Psoas muscle (tissue), 8 donors: Measurements from ENCODE around the gene GPATCH8. TPM values are rescaled to one million over a fixed set of nuclear protein-coding genes. Genes with fewer than 3 reads are reported as not detected.
"Not testable (repeated sequence)": the region's sequence is repeated elsewhere in the genome, so short reads cannot be mapped to it uniquely, and the experiment has no call there.

Source experiments
- ATAC-seq, 4 donors: fragments of 200-7000 bp; cut with Tn5 transposase; one replicate each; pipeline ENCODE4 v1.9.1; 2020; ENCODE audit warnings: moderate library complexity in 3 of 4, mild to moderate bottlenecking in 2 of 4
- DNase-seq, 2 donors: peaks; one replicate each; pipeline ENCODE4 v3.0.0-alpha.2; 2020
- H3K27ac ChIP-seq: fragments of 200-600 bp; one replicate; pipeline ENCODE4 v1.8.0; 2022
- H3K27me3 ChIP-seq, 3 donors: fragments of 200-600 bp in 1 of 3; one replicate each; pipeline versions ENCODE4 v1.6.1 to v1.8.0; 2013 to 2022; ENCODE audit warnings: low read length in 2 of 3, mild to moderate bottlenecking in 2 of 3, moderate library complexity in 1 of 3; ENCODE audit not compliant: insufficient read depth in 3 of 3
- H3K36me3 ChIP-seq, 2 donors: fragments of 200-600 bp in 1 of 2; one replicate each; pipeline versions ENCODE4 v1.6.1 to v1.8.0; 2013 to 2022; ENCODE audit warnings: low read depth in 1 of 2, mild to moderate bottlenecking in 1 of 2, moderate library complexity in 1 of 2; ENCODE audit not compliant: insufficient read depth in 1 of 2
- H3K4me1 ChIP-seq: fragments of 200-600 bp; one replicate; pipeline ENCODE4 v1.8.0; 2022
- H3K4me3 ChIP-seq: fragments of 200-600 bp; one replicate; pipeline ENCODE4 v1.8.0; 2022; ENCODE audit warnings: mild to moderate bottlenecking
- H3K9me3 ChIP-seq: fragments of 200-600 bp; one replicate; pipeline ENCODE4 v1.8.0; 2022
- CTCF ChIP-seq: fragments of 200-600 bp; IDR thresholded peaks from one replicate; pipeline ENCODE4 v1.8.0; 2022; ENCODE audit warnings: antibody characterized with exemption
- WGBS, 3 donors: extraction: QIAGEN DNeasy Blood & Tissue Kit; methylation state at CpG; one replicate each; pipeline versions ENCODE4 v1.1.6 to v1.1.7; 2013; 5-methylcytosine and 5-hydroxymethylcytosine counted together
- intact Hi-C, 2 donors: fragments of 100-400 bp; cut with DNase I; formaldehyde crosslinking; loops; one replicate each; pipeline versions ENCODE4 v1.11.0 to v1.14.2; 2022
- polyA plus RNA-seq, 3 donors: library from polyadenylated mRNA; stranded (reverse); fragments of 200-250 nt; gene quantifications; one replicate each; pipeline ENCODE4 v1.2.3, GENCODE V29; 2013
- total RNA-seq, 4 donors: library from RNA; stranded (reverse); fragmentation: NEBNext Ultra II Directional in 2 of 4; extraction: Animal tissue kit (Norgen Biotek cat#: 25700) in 2 of 4; gene quantifications; one replicate each; pipeline versions ENCODE4 v1.2.1 to v1.2.4, GENCODE V29; 2021 to 2023
- donor health status: healthy with polysubstance abuse.
- donor health status: DM: no; HTN: no; CAD: no; lungs with moderate emphysema.
- donor health status: Bipolar disorder and iron deficiency.
- donor health status: healthy.
- donor health status: DM: yes; HTN: yes; CAD: no.
- donor health status: DM: no; HTN: no; CAD: no.
- donor health status: DM: no; HTN: no; CAD: no.
- donor health status: DM: yes; HTN: yes; CAD: no.

GPATCH8 gene
- total and polyA plus RNA-seq, 7 donors: 5.7 to 28.1 (median 19.0) TPM

- Histone ChIP-seq H3K9me3 (no peaks in the 10 kb centered on the region), H3K4me3 (no peak overlapping the region), H3K27ac (no peak overlapping the region), H3K27me3 (peaks cover 0 to 34% (median 7%) of the 10 kb centered on the region in 3 donors), H3K36me3 (no peaks in the 10 kb centered on the region), H3K4me1 (no peaks in the 10 kb centered on the region)
- DNase-seq (no peak), ATAC-seq (no peak)
- intact Hi-C loops: loop anchor here in 1 of 2 donors (10.0 kb wide), 1 partner anchor 313 kb away; no protein-coding TSS in a partner anchor
- no peak for TF ChIP-seq CTCF
- 32 to 51% (median 34%) methylated on average over 8 of the region's 8 CpGs for WGBS, 3 donors
Observed at GRCh38 chr17:44541884-44542581, 38.8 kb upstream of the GPATCH8 start.

- intact Hi-C loops: loop anchor here in 1 of 2 donors (10.0 kb wide), 1 partner anchor 314 kb away; no protein-coding TSS in a partner anchor
- Histone ChIP-seq H3K36me3 (no peaks in the 10 kb centered on the region), H3K4me3 (no peak overlapping the region), H3K27me3 (peaks cover 0 to 26% (median 7%) of the 10 kb centered on the region in 3 donors), H3K4me1 (no peaks in the 10 kb centered on the region), H3K27ac (no peak overlapping the region), H3K9me3 (no peaks in the 10 kb centered on the region)
- 82 to 89% (median 89%) methylated on average over 11 of the region's 11 CpGs for WGBS, 3 donors
- TF ChIP-seq CTCF: no peak
- ATAC-seq (no peak), DNase-seq (no peak)
Observed at GRCh38 chr17:44540246-44541084, 37.3 kb upstream of the GPATCH8 start.

- Histone ChIP-seq H3K4me1 (no peaks in the 10 kb centered on the region), H3K27ac (no peak overlapping the region), H3K27me3 (peaks cover 0 to 26% (median 7%) of the 10 kb centered on the region in 3 donors), H3K9me3 (no peaks in the 10 kb centered on the region), H3K4me3 (no peak overlapping the region), H3K36me3 (no peaks in the 10 kb centered on the region)
- DNase-seq (no peak), ATAC-seq (no peak)
- 47 to 50% (median 48%) methylated on average over 15 of the region's 15 CpGs for WGBS, 3 donors
- intact Hi-C loops: loop anchor here in 1 of 2 donors (10.0 kb wide), 1 partner anchor 315 kb away; no protein-coding TSS in a partner anchor
- TF ChIP-seq CTCF: no peak
Observed at GRCh38 chr17:44539673-44540072, 36.5 kb upstream of the GPATCH8 start.

GRCh38 chr17:44537922-44538321 is 34.7 kb upstream of the GPATCH8 start:
- H3K27me3 ChIP-seq: peaks cover 0 to 25% (median 5%) of the 10 kb centered on the region in 3 donors
- H3K4me3 ChIP-seq, H3K9me3 ChIP-seq, DNase-seq, intact Hi-C loops, H3K36me3 ChIP-seq, ATAC-seq, H3K27ac ChIP-seq, H3K4me1 ChIP-seq: not testable (repeated sequence)
- WGBS, 3 donors: 96 to 100% (median 98%) methylated on average over 3 of the region's 3 CpGs
